GM15510 (cell line): Measurements from ENCODE around the gene STEAP3.

Experiments
- POLR2A ChIP-seq: IDR thresholded peaks from 3 replicates; pipeline ENCODE4 v1.6.1; 2011; ENCODE audit warnings: borderline replicate concordance; ENCODE audit not compliant: insufficient read length; ENCODE audit errors: extremely low read depth

Gene STEAP3

GRCh38 chr2:119230219-119231185, 6.9 kb downstream of the STEAP3 start:
- no peak for TF ChIP-seq POLR2A

- TF ChIP-seq POLR2A, result no peak
Observed at GRCh38 chr2:119231975-119232665, 8.5 kb downstream of the STEAP3 start.

GRCh38 chr2:119232666-119232993, 9.0 kb downstream of the STEAP3 start:
- no peak for TF ChIP-seq POLR2A

- TF ChIP-seq POLR2A, result no peak
Observed at GRCh38 chr2:119233326-119234020, 9.8 kb downstream of the STEAP3 start.

GRCh38 chr2:119234021-119235019, 10.7 kb downstream of the STEAP3 start:
- no peak for TF ChIP-seq POLR2A

GRCh38 chr2:119236796-119237195, 13.2 kb downstream of the STEAP3 start:
- no peak for TF ChIP-seq POLR2A

GRCh38 chr2:119240311-119241204, 16.9 kb downstream of the STEAP3 start:
- no peak for TF ChIP-seq POLR2A

GRCh38 chr2:119241205-119241532, 17.5 kb downstream of the STEAP3 start:
- TF ChIP-seq POLR2A, result no peak

GRCh38 chr2:119242276-119243119, 18.9 kb downstream of the STEAP3 start:
- no peak for TF ChIP-seq POLR2A

GRCh38 chr2:119243621-119244020, 20.0 kb downstream of the STEAP3 start:
- TF ChIP-seq POLR2A, result no peak

GRCh38 chr2:119245076-119245840, 21.6 kb downstream of the STEAP3 start:
- no peak for TF ChIP-seq POLR2A

GRCh38 chr2:119245841-119246230, 22.2 kb downstream of the STEAP3 start:
- TF ChIP-seq POLR2A, result no peak
